ENCODE results near the gene TBC1D9B.

The TBC1D9B gene

GRCh38 chr5:179829732-179830435 lies 77.8 kb downstream of the TBC1D9B start:
- DNase-seq, result no peak
- in situ Hi-C loops (cut with MboI; ENCODE audit: low pct_unique_long_range_greater_than_20kb, low sequenced_read_pairs), result no loop called here

- in situ Hi-C loops (cut with MboI; ENCODE audit: low pct_unique_long_range_greater_than_20kb, low sequenced_read_pairs), result no loop called here
- DNase-seq, result no peak
Observed at GRCh38 chr5:179828756-179829421, 78.8 kb downstream of the TBC1D9B start.

- in situ Hi-C loops (cut with MboI; ENCODE audit: low pct_unique_long_range_greater_than_20kb, low sequenced_read_pairs), result no loop called here
- DNase-seq, result peak; percentile 76
Observed at GRCh38 chr5:179827680-179828079, 80.0 kb downstream of the TBC1D9B start.

GRCh38 chr5:179825655-179826182 lies 82.0 kb downstream of the TBC1D9B start:
- no peak for DNase-seq
- in situ Hi-C loops (cut with MboI; ENCODE audit: low pct_unique_long_range_greater_than_20kb, low sequenced_read_pairs), result no loop called here

- DNase-seq, result no peak
Observed at GRCh38 chr5:179824745-179825112, 83.0 kb downstream of the TBC1D9B start.

GRCh38 chr5:179823937-179824744 lies 83.6 kb downstream of the TBC1D9B start:
- in situ Hi-C loops (cut with MboI; ENCODE audit: low pct_unique_long_range_greater_than_20kb, low sequenced_read_pairs), result no loop called here
- DNase-seq, result no peak

More at GRCh38 chr5:179824745-179825112, 83.0 kb downstream of the TBC1D9B start:
- in situ Hi-C loops (cut with MboI; ENCODE audit: low pct_unique_long_range_greater_than_20kb, low sequenced_read_pairs), result no loop called here

- in situ Hi-C loops (cut with MboI; ENCODE audit: low pct_unique_long_range_greater_than_20kb, low sequenced_read_pairs), result no loop called here
- no peak for DNase-seq
Observed at GRCh38 chr5:179822444-179822990, 85.2 kb downstream of the TBC1D9B start.

- DNase-seq, result no peak
- in situ Hi-C loops (cut with MboI; ENCODE audit: low pct_unique_long_range_greater_than_20kb, low sequenced_read_pairs), result no loop called here
Observed at GRCh38 chr5:179822059-179822432, 85.7 kb downstream of the TBC1D9B start.

- peak; percentile 84 for DNase-seq
Observed at GRCh38 chr5:179821298-179822058, 86.2 kb downstream of the TBC1D9B start.

GRCh38 chr5:179820483-179821297 lies 87.0 kb downstream of the TBC1D9B start, which contains the start of gene SQSTM1:
Gene SQSTM1, plus strand, starts transcription at chr5:179820905. Its CDS starts 32 bp downstream, at chr5:179820937.
- peak; percentile 69 for DNase-seq

More at GRCh38 chr5:179821298-179822058, 86.2 kb downstream of the TBC1D9B start:
- in situ Hi-C loops (cut with MboI; ENCODE audit: low pct_unique_long_range_greater_than_20kb, low sequenced_read_pairs), result no loop called here

GRCh38 chr5:179820127-179820482 lies 87.6 kb downstream of the TBC1D9B start:
- in situ Hi-C loops (cut with MboI; ENCODE audit: low pct_unique_long_range_greater_than_20kb, low sequenced_read_pairs), result no loop called here
- DNase-seq, result no peak

More at GRCh38 chr5:179820483-179821297, 87.0 kb downstream of the TBC1D9B start, which contains the start of gene SQSTM1:
- in situ Hi-C loops (cut with MboI; ENCODE audit: low pct_unique_long_range_greater_than_20kb, low sequenced_read_pairs), result no loop called here

- DNase-seq, result peak; percentile 47
- in situ Hi-C loops (cut with MboI; ENCODE audit: low pct_unique_long_range_greater_than_20kb, low sequenced_read_pairs), result no loop called here
Observed at GRCh38 chr5:179819296-179820126, 88.2 kb downstream of the TBC1D9B start.

- peak; percentile 85 for DNase-seq
- in situ Hi-C loops (cut with MboI; ENCODE audit: low pct_unique_long_range_greater_than_20kb, low sequenced_read_pairs), result no loop called here
Observed at GRCh38 chr5:179818746-179819295, 88.9 kb downstream of the TBC1D9B start.

GRCh38 chr5:179817890-179818745 lies 89.6 kb downstream of the TBC1D9B start:
- DNase-seq, result no peak
- in situ Hi-C loops (cut with MboI; ENCODE audit: low pct_unique_long_range_greater_than_20kb, low sequenced_read_pairs), result no loop called here

- in situ Hi-C loops (cut with MboI; ENCODE audit: low pct_unique_long_range_greater_than_20kb, low sequenced_read_pairs), result no loop called here
- DNase-seq, result no peak
Observed at GRCh38 chr5:179817470-179817840, 90.2 kb downstream of the TBC1D9B start.
